SU-DHL-6 (cell line): ENCODE measurements around the gene MIEN1.

Experiments
- H2AFZ ChIP-seq: fragments of 200-600 bp; sonication (generic); 2 replicates; pipeline ENCODE4 v1.6.1; 2014; ENCODE audit warnings: low read depth, mild to moderate bottlenecking, moderate library complexity, mixed read lengths, antibody characterized with exemption, low read length; ENCODE audit not compliant: severe bottlenecking
- H3F3A ChIP-seq: fragments of 200-600 bp; shearing (Covaris generic); 2 replicates; pipeline ENCODE4 v1.6.0; 2016; ENCODE audit warnings: antibody characterized with exemption, mild to moderate bottlenecking; ENCODE audit not compliant: insufficient read depth
- H3K27ac ChIP-seq: fragments of 200-600 bp; sonication (generic); 2 replicates; pipeline ENCODE4 v1.5.1; 2016; ENCODE audit warnings: low read depth, mild to moderate bottlenecking, low read length, moderate library complexity, mixed read lengths
- H3K27me3 ChIP-seq: fragments of 200-600 bp; sonication (generic), shearing (Covaris generic); 2 replicates; pipeline ENCODE4 v1.6.0; 2014; ENCODE audit warnings: mild to moderate bottlenecking, low read length
- H3K36me3 ChIP-seq: fragments of 200-600 bp; sonication (generic); 2 replicates; pipeline ENCODE4 v1.6.1; 2014; ENCODE audit warnings: mild to moderate bottlenecking, low read length, mixed read lengths
- H3K4me2 ChIP-seq: fragments of 300-600, 200-600 bp; shearing (Covaris generic), sonication (generic); 2 replicates; pipeline ENCODE4 v1.6.0; 2014; ENCODE audit warnings: low read length, low read depth, mild to moderate bottlenecking; ENCODE audit not compliant: poor library complexity, severe bottlenecking
- H3K4me3 ChIP-seq: fragments of 200-600 bp; sonication (generic); 2 replicates; pipeline ENCODE4 v1.5.1; 2014; ENCODE audit warnings: antibody characterized with exemption, low read length, mild to moderate bottlenecking, mixed read lengths; ENCODE audit not compliant: insufficient read depth, poor library complexity, severe bottlenecking
- H3K79me2 ChIP-seq: fragments of 200-600 bp; sonication (generic); 2 replicates; pipeline ENCODE4 v1.6.1; 2014; ENCODE audit warnings: mild to moderate bottlenecking, low read length, moderate library complexity; ENCODE audit not compliant: insufficient read depth
- H3K9ac ChIP-seq: fragments of 200-600 bp; sonication (generic); 2 replicates; pipeline ENCODE4 v1.7.0; 2014; ENCODE audit warnings: mild to moderate bottlenecking, low read length
- H3K9me2 ChIP-seq: fragments of 200-600 bp; sonication (generic); replicated peaks from 2 replicates; pipeline ENCODE4 v1.6.1; 2014; ENCODE audit warnings: low read length; ENCODE audit not compliant: insufficient read depth
- H3K9me3 ChIP-seq: fragments of 200-600 bp; sonication (generic); 2 replicates; pipeline ENCODE4 v1.6.1; 2014; ENCODE audit warnings: low read length, mixed read lengths; ENCODE audit not compliant: insufficient read depth
- H4K20me1 ChIP-seq: fragments of 200-600 bp; sonication (generic); 2 replicates; pipeline ENCODE4 v1.6.1; 2014; ENCODE audit warnings: low read depth, mild to moderate bottlenecking, antibody characterized with exemption, low read length, moderate library complexity, mixed read lengths
- CTCF ChIP-seq: fragments of 200-600 bp; sonication (generic); IDR thresholded peaks from one replicate; pipeline ENCODE4 v1.5.1; 2017; ENCODE audit warnings: antibody characterized with exemption, mild to moderate bottlenecking, low read length, moderate library complexity; ENCODE audit not compliant: insufficient read depth, poor library complexity, severe bottlenecking
- EZH2phosphoT487 ChIP-seq: fragments of 200-600 bp; sonication (generic), shearing (Covaris generic); conservative IDR thresholded peaks from 2 replicates; pipeline ENCODE4 v1.6.1; 2018; ENCODE audit warnings: mild to moderate bottlenecking, antibody characterized with exemption, low read length, moderate library complexity, mixed read lengths

MIEN1 gene

DNA sequence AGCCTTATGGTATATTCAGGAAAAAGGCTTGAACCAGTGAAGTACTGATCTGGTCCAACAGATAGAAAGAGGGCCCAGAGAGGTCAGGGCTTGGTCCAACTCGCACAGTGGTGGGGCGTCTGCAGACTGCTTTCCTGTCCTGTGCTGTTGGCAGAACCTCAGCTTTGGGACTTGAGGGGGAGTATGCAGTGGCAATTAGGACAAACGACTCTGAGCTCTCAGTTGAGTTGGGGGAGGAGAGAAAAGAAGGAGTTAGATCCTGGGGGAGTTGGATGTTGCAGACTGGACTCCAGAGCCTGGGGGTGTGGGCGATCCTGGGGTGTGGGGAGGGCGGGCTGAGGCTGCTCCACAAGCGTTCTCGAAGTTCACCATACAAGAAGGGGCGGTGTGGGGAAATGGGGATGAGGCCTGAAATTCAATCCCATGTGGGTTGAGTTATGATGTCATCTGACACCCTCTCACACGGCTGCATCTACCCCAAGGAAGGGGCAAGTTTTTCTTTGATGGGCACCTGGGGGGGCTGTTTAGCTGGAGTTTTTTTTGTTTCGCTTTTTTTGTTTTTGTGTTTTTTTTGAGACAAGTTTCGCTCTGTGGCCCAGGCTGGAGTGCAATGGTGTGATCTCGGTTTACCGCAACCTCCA lies 22.0 kb upstream of the MIEN1 start:
- Histone ChIP-seq H3F3A (peaks cover 28% of the 10 kb centered on the region), H4K20me1 (no peaks in the 10 kb centered on the region), H3K27me3 (no peaks in the 10 kb centered on the region), H2AFZ (no peak overlapping the region), H3K4me2 (no peak overlapping the region), H3K36me3 (no peaks in the 10 kb centered on the region), H3K9me2 (no peaks in the 10 kb centered on the region), H3K79me2 (no peaks in the 10 kb centered on the region), H3K9ac (no peak overlapping the region), H3K27ac (no peak overlapping the region), H3K9me3 (no peaks in the 10 kb centered on the region), H3K4me3 (no peak overlapping the region)
- TF ChIP-seq CTCF (no peak), EZH2phosphoT487 (no peak)

- Histone ChIP-seq H4K20me1 (no peaks in the 10 kb centered on the region), H3K4me3 (no peak overlapping the region), H3K9me3 (no peaks in the 10 kb centered on the region), H2AFZ (no peak overlapping the region), H3K36me3 (no peaks in the 10 kb centered on the region), H3K79me2 (no peaks in the 10 kb centered on the region), H3K9ac (no peak overlapping the region), H3K4me2 (no peak overlapping the region), H3K27me3 (no peaks in the 10 kb centered on the region), H3F3A (peaks cover 21% of the 10 kb centered on the region), H3K9me2 (no peaks in the 10 kb centered on the region), H3K27ac (no peak overlapping the region)
- TF ChIP-seq CTCF (no peak), EZH2phosphoT487 (no peak)
Observed at GRCh38 chr17:39751637-39752036, 21.3 kb upstream of the MIEN1 start.

DNA sequence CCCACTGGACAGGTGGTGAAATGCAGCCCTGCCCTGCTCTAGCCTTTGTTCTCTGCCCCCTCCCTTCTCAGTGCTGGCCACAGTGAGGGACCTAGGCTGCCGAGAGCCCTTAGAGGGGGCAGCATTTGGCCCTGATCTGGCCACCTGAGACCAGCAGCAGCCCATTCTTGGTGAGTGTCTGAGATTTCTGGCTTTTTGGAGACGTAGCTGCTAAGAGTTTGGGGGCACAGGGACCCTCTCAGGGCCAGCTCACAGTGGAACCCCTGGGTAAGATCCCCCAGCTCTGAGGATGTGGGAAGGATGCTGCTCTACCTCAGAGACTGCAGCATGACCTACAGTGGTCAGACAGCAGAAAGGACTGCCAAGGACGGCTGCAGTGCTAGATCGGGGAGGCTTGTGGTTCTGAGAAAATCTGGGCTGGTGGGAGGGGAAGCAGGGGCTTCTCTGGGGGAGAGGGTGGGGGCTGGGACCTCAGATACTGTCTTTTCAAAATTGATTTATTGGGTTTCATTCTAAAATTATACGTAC lies 20.7 kb upstream of the MIEN1 start:
- Histone ChIP-seq H2AFZ (no peak overlapping the region), H3K36me3 (no peaks in the 10 kb centered on the region), H3K79me2 (no peaks in the 10 kb centered on the region), H4K20me1 (no peaks in the 10 kb centered on the region), H3K4me3 (no peak overlapping the region), H3K9me3 (no peaks in the 10 kb centered on the region), H3K4me2 (no peak overlapping the region), H3K27ac (no peak overlapping the region), H3F3A (peaks cover 15% of the 10 kb centered on the region), H3K9me2 (no peaks in the 10 kb centered on the region), H3K27me3 (no peaks in the 10 kb centered on the region), H3K9ac (no peak overlapping the region)
- TF ChIP-seq EZH2phosphoT487 (no peak), CTCF (no peak)
